Measurements from ENCODE around the gene BROX. TPM values are rescaled to one million over a fixed set of nuclear protein-coding genes. Genes with fewer than 3 reads are reported as not detected.
"Not testable (repeated sequence)": the region's sequence is repeated elsewhere in the genome, so short reads cannot be mapped to it uniquely, and the experiment has no call there.

Gene BROX
- total RNA-seq, 5 donors from 2014 or later (not counting 1 experiment from before 2014, with no cell fraction given), result 45.3 to 53.9 (median 52.0) TPM

DNA sequence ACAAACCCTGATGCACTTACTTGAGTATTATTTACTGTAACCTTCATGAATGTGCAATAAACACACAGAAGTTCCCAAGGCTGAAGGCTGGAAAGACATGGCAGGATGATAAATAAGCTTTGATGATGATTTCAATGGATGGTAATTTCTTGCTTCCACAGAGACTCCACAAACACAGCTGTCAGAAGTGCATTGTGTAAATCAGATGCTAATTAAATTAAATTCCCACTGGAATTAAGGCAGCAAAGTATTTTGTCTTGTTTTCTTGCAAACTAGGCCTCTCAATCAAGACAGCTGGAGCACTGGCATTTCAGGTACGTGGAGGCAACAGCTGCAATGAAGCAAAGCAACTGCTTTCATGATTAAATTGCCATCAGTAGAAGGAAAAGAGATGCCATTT is 48.7 kb downstream of the BROX start:
- Mint-ChIP-seq H3K36me3 (peaks cover 4% of the 10 kb centered on the region), H3K27me3 (peaks cover 9 to 15% of the 10 kb centered on the region in 2 donors), H3K9me3 (peaks cover 0 to 10% (median 4%) of the 10 kb centered on the region in 3 donors), H3K4me3 (no peak overlapping the region), H3K27ac (no peak overlapping the region), H3K4me1 (no peaks in the 10 kb centered on the region)
- H3K27ac ChIP-seq (ENCODE audit: low read length), result no peak overlapping the region
- DNase-seq (no peak), ATAC-seq (replicated peaks in 1 of 4) (no peak)
- H3K36me3 ChIP-seq (ENCODE audit: control insufficient read depth in 2 of 2, extremely low read depth in 1 of 2, insufficient read depth in 1 of 2, low read length in 1 of 2), result no peaks in the 10 kb centered on the region
- no peaks in the 10 kb centered on the region for H3K27me3 ChIP-seq (replicated peaks in 1 of 2; ENCODE audit: control insufficient read depth in 2 of 2, extremely low read depth in 1 of 2, insufficient read depth in 2 of 2, low read length in 1 of 2)
- ChIA-PET CTCF (no interaction called here), POLR2A (interaction anchor here in 1 of 2 donors (0.6 kb wide), 1 partner anchor 49 kb away, joined by 3 read pairs; no protein-coding TSS in a partner anchor)
- no peak overlapping the region for H3K4me3 ChIP-seq (ENCODE audit: control insufficient read depth in 1 of 2, extremely low read depth in 1 of 2, low read length in 1 of 2)
- WGBS (ENCODE audit: insufficient coverage), result no CpG with 5 or more reads among the region's 1 CpG
- no peaks in the 10 kb centered on the region for H3K4me1 ChIP-seq (ENCODE audit: control insufficient read depth in 1 of 2, extremely low read depth in 1 of 2, insufficient read depth in 2 of 2, low read length in 2 of 2)
- H3K9me3 ChIP-seq, result no peaks in the 10 kb centered on the region

DNA sequence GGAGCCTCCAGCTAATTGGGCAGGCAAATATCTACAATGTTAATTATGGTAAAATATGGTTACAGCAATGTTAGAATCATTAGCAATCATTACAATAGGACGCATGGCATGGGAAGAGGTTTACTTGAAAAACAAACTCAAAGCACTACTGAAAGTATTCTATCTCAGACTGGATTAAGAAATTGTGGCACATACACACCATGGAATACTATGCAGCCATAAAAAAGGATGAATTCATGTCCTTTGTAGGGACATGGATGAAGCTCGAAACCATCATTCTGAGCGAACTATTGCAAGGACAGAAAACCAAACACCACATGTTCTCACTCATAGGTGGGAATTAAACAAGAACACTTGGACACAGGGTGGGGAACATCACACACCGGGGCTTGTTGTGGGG is 49.8 kb downstream of the BROX start:
- CTCF ChIA-PET; H3K27ac ChIP-seq (ENCODE audit: low read length); H3K27me3 ChIP-seq (replicated peaks in 1 of 2; ENCODE audit: control insufficient read depth in 2 of 2, extremely low read depth in 1 of 2, insufficient read depth in 2 of 2, low read length in 1 of 2); H3K4me1 Mint-ChIP-seq; H3K27ac Mint-ChIP-seq; DNase-seq; H3K9me3 ChIP-seq; ATAC-seq (replicated peaks in 1 of 4); H3K4me3 Mint-ChIP-seq; H3K4me3 ChIP-seq (ENCODE audit: control insufficient read depth in 1 of 2, extremely low read depth in 1 of 2, low read length in 1 of 2); H3K36me3 ChIP-seq (ENCODE audit: control insufficient read depth in 2 of 2, extremely low read depth in 1 of 2, insufficient read depth in 1 of 2, low read length in 1 of 2); H3K36me3 Mint-ChIP-seq; H3K4me1 ChIP-seq (ENCODE audit: control insufficient read depth in 1 of 2, extremely low read depth in 1 of 2, insufficient read depth in 2 of 2, low read length in 2 of 2); POLR2A ChIA-PET: not testable (repeated sequence)
- peaks cover 6 to 15% of the 10 kb centered on the region in 2 donors for H3K27me3 Mint-ChIP-seq
- peaks cover 0 to 10% (median 4%) of the 10 kb centered on the region in 3 donors for H3K9me3 Mint-ChIP-seq
- WGBS (ENCODE audit: insufficient coverage), result no CpG with 5 or more reads among the region's 4 CpGs

DNA sequence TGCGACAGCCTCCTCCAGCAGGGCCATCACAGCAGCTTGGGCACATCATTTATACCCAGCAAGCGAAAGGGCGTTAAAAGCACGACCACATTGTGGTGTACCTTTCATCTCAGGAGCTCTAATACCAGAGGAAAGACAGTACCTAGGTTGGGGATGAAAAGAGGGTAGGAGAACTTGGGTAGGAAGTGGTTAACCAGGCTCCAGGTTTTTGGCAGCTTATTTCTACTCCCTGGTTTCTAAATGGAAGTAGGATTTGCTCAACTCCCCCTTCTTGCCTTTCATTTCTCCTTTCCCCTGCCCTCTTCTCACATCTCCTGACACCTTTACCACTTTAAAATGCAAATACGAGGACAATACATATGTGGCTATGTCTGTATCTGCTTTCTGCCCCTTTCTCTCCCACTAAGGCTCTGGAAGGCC is 54.8 kb downstream of the BROX start:
- no peaks in the 10 kb centered on the region for H3K9me3 ChIP-seq
- CTCF ChIA-PET, result no interaction called here
- DNase-seq, result no peak
- no CpG with 5 or more reads among the region's 5 CpGs for WGBS (ENCODE audit: insufficient coverage)
- H3K27me3 Mint-ChIP-seq, result peaks cover 9% of the 10 kb centered on the region in 2 donors
- no peaks in the 10 kb centered on the region for H3K27me3 ChIP-seq (replicated peaks in 1 of 2; ENCODE audit: control insufficient read depth in 2 of 2, extremely low read depth in 1 of 2, insufficient read depth in 2 of 2, low read length in 1 of 2)
- H3K27ac Mint-ChIP-seq, result no peak overlapping the region
- peaks cover 6 to 7% of the 10 kb centered on the region in 2 experiments for H3K4me1 ChIP-seq (ENCODE audit: control insufficient read depth in 1 of 2, extremely low read depth in 1 of 2, insufficient read depth in 2 of 2, low read length in 2 of 2)
- H3K4me3 Mint-ChIP-seq, result no peak overlapping the region
- no peaks in the 10 kb centered on the region for H3K36me3 ChIP-seq (ENCODE audit: control insufficient read depth in 2 of 2, extremely low read depth in 1 of 2, insufficient read depth in 1 of 2, low read length in 1 of 2)
- H3K4me3 ChIP-seq (ENCODE audit: control insufficient read depth in 1 of 2, extremely low read depth in 1 of 2, low read length in 1 of 2), result no peak overlapping the region
- peaks cover 11% of the 10 kb centered on the region for H3K36me3 Mint-ChIP-seq
- peaks cover 5 to 10% (median 8%) of the 10 kb centered on the region in 3 donors for H3K4me1 Mint-ChIP-seq
- POLR2A ChIA-PET, result no interaction called here
- H3K27ac ChIP-seq (ENCODE audit: low read length), result no peak overlapping the region
- H3K9me3 Mint-ChIP-seq, result peaks cover 13 to 17% (median 14%) of the 10 kb centered on the region in 3 donors
- no peak for ATAC-seq (replicated peaks in 1 of 4)

DNA sequence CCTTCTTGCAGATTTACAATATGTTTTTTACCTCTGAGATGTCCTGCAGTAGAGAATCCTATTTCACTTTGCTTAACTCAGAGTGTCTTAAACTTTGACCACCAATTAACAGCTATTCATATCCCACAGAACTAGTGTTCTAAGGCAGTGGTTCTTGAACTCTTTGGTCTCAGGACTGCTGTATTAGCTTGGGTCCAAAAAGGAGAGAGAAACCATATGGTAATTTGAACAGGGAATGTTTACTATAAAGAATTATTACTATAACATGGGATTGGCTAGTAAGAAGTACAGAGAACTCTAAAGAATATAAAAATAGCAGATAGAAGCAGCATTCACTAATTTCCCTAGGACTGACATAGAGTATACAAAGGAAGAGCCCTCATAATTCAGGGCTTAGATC is 56.2 kb downstream of the BROX start:
- POLR2A ChIA-PET, result no interaction called here
- H3K27ac Mint-ChIP-seq, result no peak overlapping the region
- peaks cover 0 to 3% of the 10 kb centered on the region in 2 experiments for H3K27me3 ChIP-seq (replicated peaks in 1 of 2; ENCODE audit: control insufficient read depth in 2 of 2, extremely low read depth in 1 of 2, insufficient read depth in 2 of 2, low read length in 1 of 2)

DNA sequence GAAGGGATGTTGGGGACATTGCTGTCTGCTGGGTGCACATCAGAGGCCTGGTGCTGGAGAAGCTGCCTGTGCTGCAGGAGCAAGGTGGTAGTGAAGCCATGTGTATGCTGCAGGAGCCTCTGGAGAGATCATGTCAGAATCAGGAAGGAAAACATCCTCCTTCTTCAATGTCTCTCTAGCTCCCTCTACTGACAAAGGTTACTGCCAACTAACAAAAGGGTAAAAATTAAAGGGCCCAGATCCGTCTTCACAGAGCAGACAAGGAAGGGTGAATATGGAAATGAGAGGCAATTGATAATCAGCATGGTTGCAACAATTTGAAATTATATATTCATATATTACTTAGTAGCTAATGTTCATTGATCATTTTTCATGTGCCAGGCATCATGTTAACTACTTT is 56.8 kb downstream of the BROX start:
- POLR2A ChIA-PET, result no interaction called here
- WGBS (ENCODE audit: insufficient coverage), result no CpG with 5 or more reads among the region's 1 CpG
- ATAC-seq (replicated peaks in 1 of 4) (no peak), DNase-seq (no peak)
- no peak overlapping the region for H3K4me3 ChIP-seq (ENCODE audit: control insufficient read depth in 1 of 2, extremely low read depth in 1 of 2, low read length in 1 of 2)
- Mint-ChIP-seq H3K27ac (no peak overlapping the region), H3K4me3 (no peak overlapping the region), H3K36me3 (peaks cover 9% of the 10 kb centered on the region), H3K27me3 (peaks cover 6 to 12% of the 10 kb centered on the region in 2 donors), H3K9me3 (peaks cover 10 to 16% (median 13%) of the 10 kb centered on the region in 3 donors), H3K4me1 (peaks cover 16 to 23% (median 23%) of the 10 kb centered on the region in 3 donors)
- H3K36me3 ChIP-seq (ENCODE audit: control insufficient read depth in 2 of 2, extremely low read depth in 1 of 2, insufficient read depth in 1 of 2, low read length in 1 of 2), result no peaks in the 10 kb centered on the region
- H3K27me3 ChIP-seq (replicated peaks in 1 of 2; ENCODE audit: control insufficient read depth in 2 of 2, extremely low read depth in 1 of 2, insufficient read depth in 2 of 2, low read length in 1 of 2), result peaks cover 0 to 3% of the 10 kb centered on the region in 2 experiments
- H3K27ac ChIP-seq (ENCODE audit: low read length), result no peak overlapping the region
- no peaks in the 10 kb centered on the region for H3K9me3 ChIP-seq
- CTCF ChIA-PET, result no interaction called here
- H3K4me1 ChIP-seq (ENCODE audit: control insufficient read depth in 1 of 2, extremely low read depth in 1 of 2, insufficient read depth in 2 of 2, low read length in 2 of 2), result peaks cover 6 to 16% of the 10 kb centered on the region in 2 experiments

More for the DNA sequence above, 56.2 kb downstream of the BROX start:
- H3K9me3 ChIP-seq, result no peaks in the 10 kb centered on the region
- DNase-seq, result no peak
- CTCF ChIA-PET, result no interaction called here
- no peak overlapping the region for H3K4me3 ChIP-seq (ENCODE audit: control insufficient read depth in 1 of 2, extremely low read depth in 1 of 2, low read length in 1 of 2)
- ATAC-seq (replicated peaks in 1 of 4), result no peak
- H3K4me1 ChIP-seq (ENCODE audit: control insufficient read depth in 1 of 2, extremely low read depth in 1 of 2, insufficient read depth in 2 of 2, low read length in 2 of 2), result peaks cover 6 to 16% of the 10 kb centered on the region in 2 experiments
- H3K4me3 Mint-ChIP-seq, result no peak overlapping the region
- peaks cover 16 to 23% (median 23%) of the 10 kb centered on the region in 3 donors for H3K4me1 Mint-ChIP-seq
- H3K36me3 ChIP-seq (ENCODE audit: control insufficient read depth in 2 of 2, extremely low read depth in 1 of 2, insufficient read depth in 1 of 2, low read length in 1 of 2), result no peaks in the 10 kb centered on the region
- H3K27ac ChIP-seq (ENCODE audit: low read length), result no peak overlapping the region
- peaks cover 9% of the 10 kb centered on the region for H3K36me3 Mint-ChIP-seq
- peaks cover 13 to 16% (median 13%) of the 10 kb centered on the region in 3 donors for H3K9me3 Mint-ChIP-seq
- H3K27me3 Mint-ChIP-seq, result peaks cover 8 to 11% of the 10 kb centered on the region in 2 donors

DNA sequence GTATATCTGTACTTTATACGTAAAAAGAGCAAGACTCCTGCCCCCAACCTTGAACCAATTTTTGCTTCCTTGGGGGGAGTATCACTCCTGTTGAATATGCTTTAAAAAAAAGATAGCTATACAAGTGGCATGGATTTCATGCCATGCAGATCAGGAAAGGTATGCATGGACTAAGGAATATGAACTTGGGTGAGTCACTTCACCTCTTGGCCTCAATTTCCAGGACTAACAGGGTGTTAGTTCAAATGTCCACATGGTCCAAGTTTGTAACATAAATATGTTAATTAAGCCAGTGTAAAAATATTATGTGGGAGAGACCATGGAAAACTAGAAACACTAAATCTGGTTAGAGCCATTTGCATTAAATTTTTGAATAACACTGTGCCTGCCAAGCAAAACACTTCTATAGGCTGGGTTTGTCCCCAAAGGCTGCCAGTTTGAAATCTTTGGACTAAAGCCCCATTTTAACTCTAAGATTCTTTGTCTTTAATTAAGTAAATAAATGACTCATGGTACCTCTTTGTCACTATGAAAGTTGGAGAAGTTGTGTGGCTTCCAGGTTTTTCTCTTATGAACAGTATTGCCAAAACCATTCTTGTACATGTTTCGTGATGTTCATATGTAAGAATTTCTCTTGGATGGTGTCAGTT is 57.7 kb downstream of the BROX start:
- Mint-ChIP-seq H3K9me3 (peaks cover 7 to 16% (median 13%) of the 10 kb centered on the region in 3 donors), H3K27me3 (peaks cover 3 to 12% of the 10 kb centered on the region in 2 donors), H3K4me3 (peak overlapping the region in 1 of 3 donors; percentile 2), H3K27ac (peak overlapping the region in 1 of 2 donors; percentile 51), H3K4me1 (peaks cover 16 to 23% (median 23%) of the 10 kb centered on the region in 3 donors), H3K36me3 (peaks cover 9% of the 10 kb centered on the region)
- Histone ChIP-seq H3K4me1 (ENCODE audit: control insufficient read depth in 1 of 2, extremely low read depth in 1 of 2, insufficient read depth in 2 of 2, low read length in 2 of 2) (peaks cover 6 to 16% of the 10 kb centered on the region in 2 experiments), H3K4me3 (ENCODE audit: control insufficient read depth in 1 of 2, extremely low read depth in 1 of 2, low read length in 1 of 2) (no peak overlapping the region), H3K27ac (ENCODE audit: low read length) (no peak overlapping the region), H3K9me3 (no peaks in the 10 kb centered on the region), H3K27me3 (replicated peaks in 1 of 2; ENCODE audit: control insufficient read depth in 2 of 2, extremely low read depth in 1 of 2, insufficient read depth in 2 of 2, low read length in 1 of 2) (peaks cover 0 to 3% of the 10 kb centered on the region in 2 experiments), H3K36me3 (ENCODE audit: control insufficient read depth in 2 of 2, extremely low read depth in 1 of 2, insufficient read depth in 1 of 2, low read length in 1 of 2) (no peaks in the 10 kb centered on the region)
- ATAC-seq (replicated peaks in 1 of 4), result no peak
- ChIA-PET POLR2A (no interaction called here), CTCF (interaction anchor here in 1 of 2 donors (0.5 kb wide), 1 partner anchor 1503 kb away, joined by 3 read pairs; no protein-coding TSS in a partner anchor)
- DNase-seq, result no peak
- WGBS (ENCODE audit: insufficient coverage), result no CpG with 5 or more reads among the region's 2 CpGs

Data from T-cell (primary cell).